OCI-LY1 (cell line): ENCODE results near the gene BCL2A1.

ENCODE experiments used
- CTCF ChIP-seq: fragments of 200-600 bp; sonication (generic), shearing (Covaris generic); IDR thresholded peaks from 2 replicates; pipeline ENCODE4 v1.5.1; 2017; ENCODE audit warnings: mild to moderate bottlenecking, antibody characterized with exemption, low read length, moderate library complexity, mixed read lengths
- EZH2 ChIP-seq: fragments of 200-600 bp; sonication (generic), shearing (Covaris generic); IDR thresholded peaks from 2 replicates; pipeline ENCODE4 v1.8.0; 2017; ENCODE audit warnings: borderline replicate concordance, mixed run types, mild to moderate bottlenecking, antibody characterized with exemption, low read length, moderate library complexity, mixed read lengths

GRCh38 chr15:79952329-79952728 is 18.7 kb downstream of the BCL2A1 start:
- no peak for TF ChIP-seq CTCF
- TF ChIP-seq EZH2, result no peak
